Measurements from ENCODE around the gene DNAJA3.

GRCh38 chr16:4431023-4431422 is 5.4 kb downstream of the DNAJA3 start:
- TF ChIP-seq EZH2 (IDR thresholded peaks at IDR 0.05; ENCODE audit: insufficient read depth, poor library complexity, severe bottlenecking) (no peak), EZH2phosphoT487 (IDR thresholded peaks at IDR 0.05; ENCODE audit: insufficient read depth, low read depth) (no peak)
